GM21367 (cell line): ENCODE measurements around the gene CDK2AP2.
"Not testable (repeated sequence)": the region's sequence is repeated elsewhere in the genome, so short reads cannot be mapped to it uniquely, and the experiment has no call there.

ENCODE experiments used
- ATAC-seq: cut with Tn5 transposase; IDR thresholded peaks from one replicate; pipeline ENCODE4 v1.9.1; 2021; ENCODE audit not compliant: unreplicated experiment

The CDK2AP2 gene, protein sequence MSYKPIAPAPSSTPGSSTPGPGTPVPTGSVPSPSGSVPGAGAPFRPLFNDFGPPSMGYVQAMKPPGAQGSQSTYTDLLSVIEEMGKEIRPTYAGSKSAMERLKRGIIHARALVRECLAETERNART

DNA sequence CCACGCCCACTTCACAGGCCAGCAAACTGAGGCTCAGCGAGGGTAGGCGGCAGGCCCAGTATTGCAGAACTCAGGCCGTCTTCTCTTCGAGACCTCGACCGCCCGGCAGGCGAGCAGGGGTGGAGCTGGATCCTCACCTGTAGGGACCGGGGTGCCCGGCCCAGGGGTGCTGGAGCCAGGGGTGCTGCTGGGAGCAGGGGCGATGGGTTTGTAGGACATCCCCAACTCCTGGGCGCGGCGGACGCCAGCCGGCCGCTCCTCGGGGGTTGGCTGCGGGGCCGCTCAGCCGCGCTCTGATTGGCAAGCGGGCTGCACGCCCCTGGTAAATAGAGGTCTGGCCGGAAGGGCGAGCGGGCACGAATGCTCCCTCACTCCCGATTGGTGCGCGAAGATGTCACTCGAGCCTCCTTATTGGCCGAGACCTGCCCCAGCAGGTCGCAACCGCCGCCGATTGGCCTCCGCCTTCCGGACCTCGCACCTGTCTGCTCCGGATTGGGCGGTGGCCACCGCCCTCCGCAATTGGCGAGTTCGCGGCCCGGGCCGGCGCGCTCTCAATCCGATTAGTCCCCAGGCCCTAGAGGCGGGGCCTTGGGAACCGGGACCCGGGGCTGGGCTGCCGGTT is at the start of gene CDK2AP2:
TSS of gene CDK2AP2 (minus strand) at position 299 of the 622 bp plus-strand sequence. CDS start at position 219, 80 bp downstream.
- peak; percentile 55 for ATAC-seq

DNA sequence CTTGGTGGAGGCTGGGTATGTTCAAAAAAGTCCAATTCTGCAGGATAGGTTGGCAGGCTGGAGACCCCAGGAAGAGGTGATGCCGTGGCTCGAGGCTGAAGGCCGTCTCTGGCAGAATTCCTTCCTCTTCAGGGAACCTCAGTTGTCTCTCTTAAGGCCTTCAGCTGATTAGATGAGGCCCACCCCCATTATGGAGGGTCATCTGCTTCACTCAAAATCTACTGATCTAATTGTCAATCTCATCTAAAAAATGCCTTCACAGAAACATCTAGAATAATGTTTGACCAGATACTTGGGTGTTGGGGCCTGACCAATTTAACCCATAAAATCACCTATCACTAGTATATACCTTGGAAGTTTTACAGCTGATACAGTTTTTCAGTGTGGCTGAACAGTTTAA is 48.3 kb upstream of the CDK2AP2 start:
- ATAC-seq: no peak

DNA sequence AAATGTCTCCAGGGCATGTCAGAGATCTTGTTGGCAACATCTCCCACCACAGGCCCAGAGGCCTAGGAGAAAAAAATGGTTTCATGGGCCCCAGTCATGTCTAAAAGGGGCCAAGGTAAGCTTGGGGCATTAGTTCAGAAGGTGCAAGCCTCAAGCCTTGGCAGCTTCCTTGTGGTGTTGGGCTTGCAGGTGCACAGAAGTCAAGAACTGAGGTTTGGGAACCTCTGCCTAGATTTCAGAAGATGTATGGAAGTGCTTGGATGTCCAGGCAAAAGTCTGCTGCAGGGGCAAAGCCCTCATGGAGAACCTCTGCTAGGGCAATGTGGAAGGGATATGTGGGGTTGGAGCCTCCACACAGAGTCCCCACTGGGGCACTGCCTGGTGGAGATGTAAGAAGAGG is 43.7 kb upstream of the CDK2AP2 start:
- ATAC-seq: not testable (repeated sequence)

DNA sequence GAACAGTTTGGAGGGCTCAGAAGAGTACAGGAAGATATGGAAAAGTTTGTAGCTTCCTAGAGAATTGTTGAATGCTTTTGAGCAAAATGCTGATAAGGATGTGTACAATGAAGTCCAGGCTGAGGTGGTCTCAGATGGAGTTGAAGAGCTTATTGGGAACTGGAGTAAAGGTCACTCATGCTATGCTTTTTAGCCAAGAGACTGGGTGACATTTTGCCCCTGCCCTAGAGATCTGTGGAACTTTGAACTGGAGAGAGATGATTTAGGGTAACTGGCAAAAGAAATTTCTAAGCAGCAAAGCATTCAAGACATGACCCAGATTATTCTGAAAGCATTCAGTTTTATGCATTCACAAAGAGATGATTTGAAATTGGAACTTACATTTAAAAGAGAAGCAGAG is 43.2 kb upstream of the CDK2AP2 start:
- ATAC-seq: no peak

DNA sequence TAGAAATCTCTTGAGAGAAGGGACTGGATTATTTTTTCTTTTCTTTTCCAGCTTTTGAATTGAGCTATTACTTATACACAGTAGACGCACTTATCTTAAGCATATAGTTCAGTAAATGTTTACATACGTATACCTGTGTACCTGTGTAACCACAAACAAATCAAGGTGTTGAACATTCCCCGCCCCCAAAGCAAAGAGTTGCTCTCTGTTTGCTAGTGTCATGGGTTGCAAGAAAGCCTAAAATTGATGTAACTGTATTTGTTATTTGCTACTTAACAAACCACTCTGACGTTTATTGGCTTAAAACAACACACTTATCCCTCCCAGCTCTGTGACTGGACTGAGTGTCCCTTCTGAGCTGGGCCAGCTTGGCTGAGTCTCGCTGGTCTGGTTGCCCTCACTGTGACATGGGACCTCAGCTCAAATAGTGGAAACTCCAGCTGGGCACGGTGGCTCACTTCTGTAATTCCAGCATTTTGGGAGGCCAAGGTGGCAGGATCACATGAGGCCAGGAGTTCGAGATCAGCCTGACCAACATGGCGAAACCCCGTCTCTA is 40.7 kb upstream of the CDK2AP2 start:
- ATAC-seq: no peak

DNA sequence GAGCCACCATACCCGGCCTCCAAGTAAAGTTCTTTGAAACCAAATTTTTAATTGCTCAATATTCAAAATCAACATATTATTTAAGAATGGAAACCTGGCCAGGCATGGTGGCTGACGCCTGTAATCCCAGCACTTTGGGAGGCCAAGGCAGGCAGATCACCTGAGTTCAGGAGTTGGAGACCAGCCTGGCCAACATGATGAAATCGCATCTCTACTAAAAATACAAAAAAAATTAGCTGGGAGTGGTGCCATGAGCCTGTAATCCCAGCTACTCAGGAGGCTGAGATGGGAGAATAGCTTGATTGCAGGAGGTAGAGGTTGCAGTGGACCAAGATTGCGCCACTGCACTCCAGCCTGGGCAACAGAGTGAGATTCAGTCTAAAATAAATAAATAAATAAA is 40.1 kb upstream of the CDK2AP2 start:
- not testable (repeated sequence) for ATAC-seq

DNA sequence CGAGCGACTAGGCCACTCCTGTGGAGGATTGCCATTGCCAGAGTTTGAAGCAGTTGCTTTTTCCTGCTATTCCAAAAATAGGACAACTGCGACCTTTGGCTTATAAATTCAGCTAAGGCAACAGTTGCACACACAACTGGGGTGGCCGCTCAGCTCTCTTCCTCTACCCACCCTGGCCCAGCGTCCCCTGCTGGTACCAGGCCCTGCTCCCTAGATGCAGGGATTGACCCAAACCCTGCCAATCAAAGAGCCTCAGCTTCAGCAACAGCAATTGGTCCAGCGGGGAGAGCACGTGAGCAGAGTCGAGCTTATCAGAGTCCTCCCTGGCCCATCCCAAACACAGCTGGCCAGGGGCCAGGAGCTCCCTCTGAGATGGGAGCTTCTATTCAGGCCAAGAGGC is 37.3 kb upstream of the CDK2AP2 start:
- no peak for ATAC-seq

DNA sequence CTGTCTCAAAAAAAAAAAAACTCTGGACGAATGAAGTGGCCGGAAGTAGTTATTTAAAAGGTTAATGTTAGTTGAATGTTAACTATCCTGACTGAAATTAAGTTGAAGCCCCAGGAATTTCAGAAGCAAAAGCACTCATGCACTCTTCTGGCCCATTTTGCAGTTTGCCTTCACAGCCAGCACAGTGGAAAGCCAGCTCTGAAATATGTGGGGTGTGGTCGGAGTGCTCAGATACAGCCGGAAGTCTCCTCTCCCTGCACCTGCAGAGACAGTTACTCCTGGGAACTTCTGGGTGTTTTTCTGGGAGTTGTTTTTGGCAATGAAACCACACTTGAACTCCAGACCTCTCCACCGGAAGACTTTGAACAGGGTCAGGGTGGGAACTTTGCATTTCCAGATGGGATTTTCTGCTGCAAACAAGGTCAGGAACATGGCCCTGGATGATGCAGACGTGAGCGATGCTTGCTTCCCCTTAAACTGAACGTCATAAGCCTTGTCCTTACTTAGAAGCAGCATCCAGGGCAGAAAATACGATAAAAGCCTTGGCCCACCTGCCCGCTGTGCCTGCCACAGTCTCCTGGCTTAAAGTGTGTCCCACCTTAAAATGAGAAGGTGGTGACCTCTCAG is 36.8 kb upstream of the CDK2AP2 start:
- no peak for ATAC-seq

DNA sequence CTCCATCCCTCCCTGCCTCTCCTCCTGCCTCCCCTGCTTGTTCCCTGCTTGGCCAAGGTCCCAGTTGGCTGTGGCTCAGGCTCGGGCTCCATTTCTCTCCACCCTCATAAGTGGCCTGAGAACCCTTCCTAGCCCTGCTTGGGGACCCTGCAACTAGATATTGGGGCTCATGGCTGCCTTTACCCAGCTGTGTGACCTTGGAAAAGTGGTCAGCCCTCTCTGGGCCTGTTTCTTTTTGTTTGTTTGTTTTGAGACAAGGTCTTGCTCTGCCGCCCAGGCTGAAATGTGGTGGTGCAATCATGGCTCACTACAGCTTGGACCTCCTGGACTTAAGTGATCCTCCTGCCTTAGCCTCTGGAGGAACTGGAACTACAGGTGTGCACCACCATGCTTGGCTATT is 35.6 kb upstream of the CDK2AP2 start:
- no peak for ATAC-seq

DNA sequence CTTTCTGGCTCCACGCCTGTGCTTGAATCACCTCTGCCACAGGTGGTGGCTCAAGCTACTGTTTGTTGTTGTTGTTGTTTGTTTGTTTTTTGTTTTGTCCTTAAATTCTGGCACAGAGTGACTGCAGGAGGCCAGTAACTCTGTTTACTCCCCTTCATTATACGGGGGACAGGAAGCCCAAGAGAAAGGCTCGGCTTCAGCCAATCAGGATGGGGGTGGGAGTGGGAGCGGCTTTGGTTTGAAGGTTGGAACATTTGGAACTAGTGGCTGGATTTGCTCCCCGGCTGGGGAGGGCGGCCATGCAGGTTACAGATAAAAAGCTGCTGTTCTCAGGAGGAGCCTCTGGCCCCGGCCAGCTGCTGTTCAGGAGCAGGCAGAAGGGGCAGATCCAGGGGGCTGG is 35.0 kb upstream of the CDK2AP2 start:
- no peak for ATAC-seq

DNA sequence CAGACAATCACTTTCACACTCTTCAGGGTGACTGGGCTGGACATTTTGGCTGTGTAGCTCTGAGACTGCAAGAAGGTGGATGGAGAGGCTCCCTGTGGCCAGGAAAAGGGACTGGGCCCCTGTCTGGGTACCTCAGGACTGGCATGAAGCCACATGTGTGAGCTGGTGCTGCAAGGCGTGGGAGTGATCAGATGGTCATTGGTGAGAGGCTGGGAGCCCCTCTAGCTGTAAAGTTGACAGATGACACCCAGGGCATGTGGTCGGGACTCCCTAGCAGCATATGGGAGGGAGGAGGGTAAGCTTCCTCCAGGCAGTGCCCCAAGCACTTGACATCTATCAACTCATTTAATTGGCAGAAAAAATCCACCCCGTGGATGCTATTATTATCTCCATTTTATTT is 34.2 kb upstream of the CDK2AP2 start:
- ATAC-seq: no peak

DNA sequence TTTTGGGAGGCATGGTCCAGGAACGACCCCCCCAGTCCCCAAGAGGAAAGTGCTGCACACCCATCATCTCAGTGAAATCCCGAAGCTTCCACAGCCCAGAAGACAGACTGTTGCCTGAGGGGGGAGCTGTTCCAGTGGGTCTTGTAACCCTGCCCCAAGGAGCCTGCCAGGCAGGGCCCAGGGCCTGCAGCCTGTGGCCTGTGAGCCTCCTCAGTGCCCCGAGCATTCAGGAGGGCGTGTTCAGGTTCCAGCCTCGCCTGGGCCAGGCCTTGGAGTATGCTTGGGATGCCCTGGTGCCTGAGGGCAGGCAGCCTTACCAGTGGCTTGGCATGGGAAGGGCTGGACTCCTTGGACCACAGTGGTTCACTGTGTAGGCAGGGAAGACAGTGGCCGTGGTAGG is 33.2 kb upstream of the CDK2AP2 start:
- ATAC-seq: no peak

DNA sequence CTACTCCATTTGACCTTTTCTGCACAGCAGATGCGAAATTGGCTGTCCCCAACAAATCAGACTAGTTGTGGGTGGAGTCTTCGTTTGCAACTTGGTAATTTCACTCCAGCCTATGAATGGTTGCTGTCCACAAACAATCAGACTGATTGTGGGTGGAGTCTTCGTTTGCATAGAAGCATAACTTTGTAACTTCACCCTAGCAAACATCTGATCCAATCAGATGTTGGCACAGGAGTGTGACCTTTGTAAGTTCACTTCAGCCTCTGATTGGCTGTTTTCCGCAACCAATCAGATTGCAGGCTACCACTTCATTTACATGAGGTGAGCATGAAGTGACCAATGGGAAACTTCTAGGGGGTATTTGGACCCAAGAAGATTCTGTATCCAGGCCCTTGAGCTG is 31.6 kb upstream of the CDK2AP2 start:
- no peak for ATAC-seq

DNA sequence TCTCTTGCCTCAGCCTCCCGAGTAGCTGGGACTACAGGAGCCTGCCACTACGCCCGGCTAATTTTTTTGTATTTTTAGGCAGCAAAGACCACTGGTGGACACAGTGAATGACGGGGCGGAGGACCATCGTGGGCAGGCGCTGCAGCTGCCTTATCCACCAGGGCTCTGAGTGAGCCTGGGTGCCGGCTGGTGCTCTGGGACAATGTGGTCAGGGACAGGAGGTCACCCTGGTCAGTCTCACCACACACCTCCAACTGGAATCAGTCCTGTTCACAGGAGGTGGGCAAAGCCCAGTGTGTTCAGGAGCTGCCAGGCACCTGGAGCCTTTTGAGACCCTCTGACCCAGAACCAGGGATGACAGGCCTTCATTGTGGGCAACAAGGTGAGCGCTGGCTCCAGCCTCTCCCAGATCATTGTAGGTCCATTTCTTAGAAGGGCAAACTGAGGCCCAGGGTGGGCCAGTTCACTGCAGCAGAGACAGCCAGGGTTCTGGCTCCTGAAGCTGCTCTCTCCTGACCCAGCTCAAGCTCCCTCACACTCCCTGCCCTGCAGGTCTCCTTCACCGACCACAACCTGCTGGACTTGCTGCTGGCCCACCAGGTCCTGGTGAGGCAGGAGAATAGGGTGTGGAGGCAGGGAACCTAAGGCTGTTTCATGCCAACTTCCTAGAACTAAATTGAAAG is 31.0 kb upstream of the CDK2AP2 start:
- no peak for ATAC-seq

DNA sequence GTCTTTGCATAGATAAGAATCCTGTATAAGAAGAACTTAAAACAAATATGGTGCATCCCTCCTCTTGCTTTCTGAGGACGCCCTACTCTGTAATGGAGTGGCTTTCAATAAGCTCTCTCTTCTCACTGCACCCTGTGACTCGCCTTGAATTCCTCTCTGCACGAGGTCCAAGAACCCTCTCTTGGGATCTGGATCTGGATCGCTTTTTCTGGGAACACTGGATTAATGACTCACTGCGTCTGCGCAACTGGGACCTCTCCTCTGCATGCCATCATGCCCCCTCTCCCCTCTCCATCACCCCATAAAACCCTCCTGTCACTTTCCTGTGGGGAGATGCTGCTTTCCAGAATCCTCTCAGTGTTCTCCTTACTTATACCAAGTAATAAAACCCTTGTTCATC is 30.3 kb upstream of the CDK2AP2 start:
- ATAC-seq: no peak

DNA sequence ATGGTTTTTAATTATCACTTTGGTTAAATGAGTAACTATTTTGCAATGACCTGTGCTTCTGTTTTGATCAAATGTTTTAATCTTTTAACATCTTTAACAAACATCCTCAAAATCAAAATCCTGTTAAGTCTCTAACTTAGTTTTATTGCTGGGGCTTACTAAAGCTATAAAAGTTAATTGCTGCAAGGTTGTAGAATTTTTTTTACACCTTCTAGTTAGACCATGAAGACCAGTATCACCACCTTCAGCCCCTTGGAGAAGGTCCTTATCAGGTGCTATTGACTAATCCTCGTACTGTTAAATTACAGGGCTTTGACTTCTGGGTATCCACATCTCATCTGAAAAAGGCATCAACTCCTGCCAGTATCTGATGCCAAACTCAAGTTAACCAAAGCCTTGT is 27.6 kb upstream of the CDK2AP2 start:
- no peak for ATAC-seq

DNA sequence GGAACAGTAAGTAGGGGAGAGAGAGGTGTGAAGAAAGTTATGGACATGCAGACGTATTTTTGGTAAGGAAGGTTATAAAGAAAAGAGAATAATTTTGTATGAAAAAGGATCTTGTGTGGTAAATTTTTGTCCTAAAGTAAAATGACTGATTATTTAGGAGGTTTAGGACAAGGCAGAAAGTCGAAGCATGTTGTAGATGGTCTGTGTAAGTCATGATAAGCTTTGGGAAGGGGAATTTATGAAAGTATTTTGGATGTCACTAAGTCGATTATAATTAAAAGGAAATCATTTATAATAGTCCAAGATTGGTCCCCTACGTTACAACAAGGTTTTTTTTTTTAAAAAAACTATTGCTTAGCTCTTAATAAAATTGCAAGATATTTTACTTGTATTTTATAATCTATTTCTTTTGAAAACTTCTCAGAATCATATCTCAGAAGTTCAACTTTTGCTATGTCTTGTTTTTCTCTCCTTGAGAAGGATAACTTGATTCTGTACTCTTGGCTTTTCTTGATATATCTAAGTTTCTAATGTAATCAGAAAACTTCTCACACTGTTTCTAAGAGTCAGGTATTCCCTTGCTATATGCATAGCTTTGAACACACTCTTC is 26.2 kb upstream of the CDK2AP2 start:
- ATAC-seq: no peak

DNA sequence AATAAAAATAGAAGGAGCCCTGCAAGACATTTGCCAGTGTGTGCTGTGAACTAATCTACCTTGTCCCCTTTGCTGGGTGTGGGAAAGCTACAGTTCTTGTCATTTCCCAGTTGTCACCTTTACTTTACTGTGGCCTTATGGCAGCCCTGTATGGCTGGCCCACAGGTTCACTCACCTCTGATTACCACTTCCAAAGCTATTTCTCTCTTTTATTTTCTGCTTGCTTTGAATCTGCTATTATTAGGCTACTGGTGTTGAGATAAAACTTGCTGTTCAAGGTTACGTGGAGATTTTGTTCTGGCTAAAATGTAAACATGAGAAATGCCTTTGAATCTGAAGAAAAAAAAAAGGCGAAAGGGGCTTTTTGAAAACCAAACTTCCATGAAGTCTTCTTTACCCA is 24.9 kb upstream of the CDK2AP2 start:
- ATAC-seq: no peak

DNA sequence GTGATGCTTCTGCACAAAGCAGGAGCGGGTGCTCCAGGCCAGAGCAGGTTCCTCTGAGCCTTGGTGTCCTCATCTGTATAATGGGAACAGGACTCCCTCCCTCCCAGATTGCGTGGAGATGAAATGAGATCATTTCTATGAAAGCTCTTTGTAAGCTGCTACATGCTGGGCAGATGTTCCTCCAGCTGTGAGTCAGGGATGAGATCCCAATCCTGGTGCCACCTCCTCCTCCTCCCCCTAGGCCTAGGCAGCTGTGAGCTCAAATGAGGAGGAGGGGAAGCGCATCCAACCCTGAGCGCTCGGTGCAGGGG is 22.3 kb upstream of the CDK2AP2 start:
- ATAC-seq: no peak

DNA sequence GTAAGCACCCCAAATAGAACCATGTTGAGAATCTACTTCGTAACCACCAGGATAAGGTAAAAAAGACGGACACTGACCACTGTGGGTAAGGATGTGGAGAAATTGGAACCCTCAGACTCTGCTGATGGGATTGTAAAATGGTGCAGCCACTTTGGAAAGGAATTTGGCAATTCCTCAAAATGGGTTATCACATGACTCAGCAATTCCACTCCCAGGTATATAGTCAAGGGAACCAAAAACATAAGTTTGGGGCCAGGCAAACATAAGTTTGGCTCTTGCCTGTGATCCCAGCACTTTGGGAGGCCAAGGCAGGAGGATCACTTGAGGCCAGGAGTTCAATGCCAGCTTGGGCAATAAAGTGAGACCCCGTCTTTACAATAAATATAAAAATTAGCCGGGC is 20.4 kb upstream of the CDK2AP2 start:
- no peak for ATAC-seq

DNA sequence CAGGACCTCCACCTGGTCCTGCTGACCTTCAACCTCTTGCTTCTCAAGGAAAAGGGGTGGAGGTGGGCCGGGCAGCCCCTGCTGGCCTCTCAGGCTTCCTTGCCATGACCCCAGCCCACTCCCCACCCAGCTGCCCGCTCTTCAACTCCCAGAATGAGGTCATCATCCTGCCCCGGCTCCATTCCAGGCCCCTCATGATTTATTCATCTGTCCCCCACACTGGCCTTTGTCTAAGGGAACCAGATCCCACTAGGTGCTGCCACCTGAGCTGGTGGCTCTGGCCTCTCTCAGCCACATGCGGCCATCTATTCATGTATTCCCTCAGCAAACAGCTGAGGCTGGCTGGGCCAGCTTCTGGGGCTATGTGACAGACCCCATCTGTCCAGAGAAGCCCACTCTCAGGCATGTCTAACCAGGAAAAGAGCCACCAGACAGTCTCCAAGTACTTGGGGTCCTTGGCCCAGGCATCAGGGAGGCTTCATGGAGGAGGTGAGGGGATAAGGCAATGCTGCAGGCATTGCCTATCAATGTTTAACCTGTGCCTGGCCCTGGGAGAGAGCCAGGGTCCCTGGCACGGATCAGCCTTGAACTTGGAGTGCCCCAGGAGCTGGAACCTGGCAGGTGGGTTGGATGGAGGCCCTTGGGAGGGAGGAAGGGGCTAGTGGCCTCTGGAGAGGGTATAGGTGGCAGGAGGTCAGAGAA is 17.5 kb upstream of the CDK2AP2 start:
- ATAC-seq: no peak
